GM12891 (cell line): ENCODE measurements around the gene KRTAP20-4.

Source experiments
- POLR2A ChIP-seq: IDR thresholded peaks from 2 replicates; pipeline ENCODE4 v1.6.1; 2011; ENCODE audit warnings: low read depth, low read length, control low read depth
- POLR2AphosphoS5 ChIP-seq: IDR thresholded peaks from 2 replicates; pipeline ENCODE4 v1.6.1; 2011; ENCODE audit warnings: low read depth, low read length, control low read depth
- POU2F2 ChIP-seq: IDR thresholded peaks from 2 replicates; pipeline ENCODE4 v1.6.1; 2011; ENCODE audit warnings: low read depth, mild to moderate bottlenecking, control low read depth, low read length, moderate library complexity
- TAF1 ChIP-seq: IDR thresholded peaks from 2 replicates; pipeline ENCODE4 v1.6.1; 2011; ENCODE audit warnings: low read depth, low read length, control low read depth

- no peak for TF ChIP-seq POLR2A
- no peak for TF ChIP-seq POLR2AphosphoS5
- TF ChIP-seq POU2F2, result no peak
- TF ChIP-seq TAF1, result no peak
Observed at GRCh38 chr21:30579346-30579745, 41.1 kb upstream of the KRTAP20-4 start.
